Choroid plexus epithelial cell (primary cell): Measurements from ENCODE around the gene PDZRN3.

Experiments used
- DNase-seq: peaks from one replicate; pipeline ENCODE4 v3.0.0-alpha.2; 2010; ENCODE audit warnings: low read depth
- H3K4me3 ChIP-seq: 2 replicates; pipeline ENCODE4 v1.5.1; 2011; ENCODE audit warnings: low read depth, mild to moderate bottlenecking, control low read depth, low read length, moderate library complexity
- TF ChIP-seq, protein P1 (sequence below): conservative IDR thresholded peaks from 2 replicates; pipeline ENCODE4 v1.5.1; 2011; ENCODE audit warnings: low read depth, mild to moderate bottlenecking, control low read depth, inconsistent platforms, low read length, moderate library complexity

The PDZRN3 gene

DNA sequence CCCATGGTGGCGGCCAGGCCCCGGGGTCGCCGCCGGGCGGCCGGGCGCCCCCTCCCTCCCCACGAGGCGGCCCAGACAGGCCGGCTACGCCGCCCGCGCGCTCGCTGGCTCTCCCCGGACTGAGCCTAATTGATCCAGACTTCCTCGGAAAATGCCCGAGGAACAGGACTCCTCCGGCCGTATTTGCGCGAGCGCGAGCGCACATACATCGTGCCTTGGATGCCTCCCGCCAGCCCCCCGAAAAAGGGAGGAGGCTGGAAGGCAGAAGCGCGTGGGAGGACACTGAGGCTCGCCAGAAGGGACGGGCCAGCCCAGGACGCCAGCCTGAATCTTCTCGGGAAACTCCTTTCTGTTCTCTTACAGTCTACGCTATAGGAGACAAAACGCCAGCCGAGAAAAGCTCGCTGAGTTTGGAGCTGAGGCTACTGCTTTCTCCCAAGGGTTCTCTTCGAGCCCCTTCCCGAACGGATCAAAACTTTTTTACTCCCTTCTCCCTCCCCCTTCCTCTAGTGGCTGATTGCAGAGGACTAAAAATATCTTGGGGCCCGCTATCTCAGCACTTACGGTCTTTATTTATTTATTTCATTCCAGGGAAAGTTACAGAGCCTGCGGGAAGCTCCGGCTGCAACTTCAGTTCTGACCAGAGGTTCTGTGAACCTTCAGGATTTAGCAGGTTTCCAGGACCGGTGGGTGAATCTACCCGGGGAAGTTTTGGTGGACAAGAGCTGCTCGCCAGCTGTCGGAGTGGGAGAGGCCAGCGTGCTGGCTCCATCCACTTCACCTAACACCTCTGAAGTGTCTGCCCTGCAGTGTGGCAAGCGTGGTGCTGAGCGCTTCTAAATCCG, at the start of gene PDZRN3:
PDZRN3 (minus strand) TSS at position 121 of the 845 bp plus-strand sequence.
- peak; percentile 63 for DNase-seq
- peak within 1 kb of the TSS; percentile 63 for H3K4me3 ChIP-seq
- TF ChIP-seq, protein P1, sequence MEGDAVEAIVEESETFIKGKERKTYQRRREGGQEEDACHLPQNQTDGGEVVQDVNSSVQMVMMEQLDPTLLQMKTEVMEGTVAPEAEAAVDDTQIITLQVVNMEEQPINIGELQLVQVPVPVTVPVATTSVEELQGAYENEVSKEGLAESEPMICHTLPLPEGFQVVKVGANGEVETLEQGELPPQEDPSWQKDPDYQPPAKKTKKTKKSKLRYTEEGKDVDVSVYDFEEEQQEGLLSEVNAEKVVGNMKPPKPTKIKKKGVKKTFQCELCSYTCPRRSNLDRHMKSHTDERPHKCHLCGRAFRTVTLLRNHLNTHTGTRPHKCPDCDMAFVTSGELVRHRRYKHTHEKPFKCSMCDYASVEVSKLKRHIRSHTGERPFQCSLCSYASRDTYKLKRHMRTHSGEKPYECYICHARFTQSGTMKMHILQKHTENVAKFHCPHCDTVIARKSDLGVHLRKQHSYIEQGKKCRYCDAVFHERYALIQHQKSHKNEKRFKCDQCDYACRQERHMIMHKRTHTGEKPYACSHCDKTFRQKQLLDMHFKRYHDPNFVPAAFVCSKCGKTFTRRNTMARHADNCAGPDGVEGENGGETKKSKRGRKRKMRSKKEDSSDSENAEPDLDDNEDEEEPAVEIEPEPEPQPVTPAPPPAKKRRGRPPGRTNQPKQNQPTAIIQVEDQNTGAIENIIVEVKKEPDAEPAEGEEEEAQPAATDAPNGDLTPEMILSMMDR: no peak

DNA sequence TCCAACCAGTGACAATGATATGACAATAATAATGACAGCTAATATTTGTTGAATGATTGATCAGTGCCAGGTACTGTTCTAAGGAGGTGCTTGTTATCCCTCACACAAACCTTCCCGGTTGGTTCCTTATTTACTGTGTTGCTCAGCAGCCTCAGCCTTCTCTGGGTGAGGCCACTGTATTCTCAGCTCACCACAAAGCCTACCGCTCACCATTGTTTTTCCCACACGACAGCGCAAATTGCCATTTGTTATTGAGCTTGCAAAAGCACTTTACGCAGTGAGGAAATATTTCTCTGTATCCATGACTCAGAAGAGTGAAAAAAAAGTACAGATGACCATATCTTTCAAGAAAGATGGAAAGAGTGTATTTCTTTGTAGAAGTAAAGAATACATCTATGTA, 49.5 kb upstream of the PDZRN3 start:
- no peak overlapping the region for H3K4me3 ChIP-seq
- TF ChIP-seq, protein P1: no peak
- peak; percentile 33 for DNase-seq

DNA sequence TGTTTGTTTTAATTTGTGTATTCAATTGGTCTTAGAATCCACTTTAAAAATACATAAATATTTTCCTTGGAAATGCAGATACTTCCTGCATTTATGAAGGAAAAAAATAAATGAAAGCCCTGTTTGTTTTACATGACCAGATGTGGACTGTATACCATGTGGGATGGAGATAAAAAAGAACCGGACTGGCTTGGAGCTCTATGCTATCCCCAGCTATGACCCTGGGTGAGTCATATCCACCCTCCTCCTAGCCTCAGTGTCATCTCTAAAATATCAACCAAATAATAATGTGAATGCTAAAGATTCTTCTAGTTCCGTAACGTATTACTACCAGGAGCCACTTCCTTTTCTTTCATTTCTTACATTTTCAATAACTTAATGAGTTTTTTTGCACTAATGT, 44.5 kb upstream of the PDZRN3 start:
- TF ChIP-seq, protein P1: no peak
- DNase-seq: peak; percentile 68
- no peak overlapping the region for H3K4me3 ChIP-seq

DNA sequence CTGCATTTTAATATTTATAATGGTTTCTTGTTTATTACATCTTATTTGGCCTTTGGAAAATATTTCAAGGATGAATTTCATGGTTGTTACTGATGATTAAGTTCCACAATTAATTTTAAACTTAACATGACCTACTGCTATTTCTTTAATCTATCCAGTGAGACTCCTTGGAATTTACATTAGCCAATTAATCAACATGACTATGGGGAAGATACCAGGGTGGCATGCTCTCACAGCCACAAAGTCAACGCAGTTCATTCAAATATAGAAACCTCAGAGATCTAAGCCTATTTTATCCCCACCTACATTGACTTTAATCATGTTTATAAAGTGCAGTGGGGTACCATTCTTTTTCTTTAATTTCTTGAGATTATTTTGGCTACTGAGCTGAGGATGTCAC, 43.6 kb upstream of the PDZRN3 start:
- no peak overlapping the region for H3K4me3 ChIP-seq
- DNase-seq: no peak
- TF ChIP-seq, protein P1: no peak

DNA sequence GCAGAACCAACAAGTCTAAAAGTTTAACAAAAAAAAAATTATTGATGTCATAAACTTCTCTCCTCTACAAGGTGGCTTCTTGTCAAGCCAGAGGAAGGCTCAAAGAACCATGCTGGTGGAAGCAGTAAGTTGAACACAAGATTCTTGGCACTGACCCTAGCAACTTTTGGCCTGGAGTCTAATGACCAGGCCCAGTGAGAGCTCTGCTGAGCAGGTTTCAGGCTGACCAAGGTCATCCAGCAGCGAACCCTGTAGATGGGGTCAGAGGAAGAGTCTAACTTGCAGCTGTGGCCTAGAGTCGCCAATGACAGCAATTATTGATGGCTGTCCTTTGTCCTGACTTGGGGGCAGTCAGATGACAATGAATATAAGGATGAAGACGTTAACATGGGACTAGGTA, 43.1 kb upstream of the PDZRN3 start:
- no peak for DNase-seq
- TF ChIP-seq, protein P1: no peak

DNA sequence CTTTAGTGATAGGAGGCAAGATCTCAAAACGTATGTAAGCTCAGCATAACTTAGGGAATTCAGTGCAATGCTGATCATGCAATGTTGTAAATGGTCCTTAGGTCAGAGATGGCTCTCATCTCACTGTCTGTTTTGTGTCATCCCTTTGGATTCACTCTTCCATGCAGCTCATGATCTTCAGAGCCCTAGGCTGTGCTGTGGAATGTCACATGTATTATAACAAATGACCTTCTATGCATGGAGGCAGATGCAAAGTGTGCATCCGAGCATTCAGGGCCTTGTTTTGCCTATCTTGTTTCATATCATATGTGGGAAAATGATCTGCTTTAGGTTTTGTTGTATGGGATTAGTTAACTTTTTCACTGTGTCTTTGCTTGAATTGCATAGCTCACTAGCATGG, 40.5 kb upstream of the PDZRN3 start:
- TF ChIP-seq, protein P1: no peak
- H3K4me3 ChIP-seq: no peak overlapping the region

More for the DNA sequence above, 43.1 kb upstream of the PDZRN3 start:
- H3K4me3 ChIP-seq: no peak overlapping the region

DNA sequence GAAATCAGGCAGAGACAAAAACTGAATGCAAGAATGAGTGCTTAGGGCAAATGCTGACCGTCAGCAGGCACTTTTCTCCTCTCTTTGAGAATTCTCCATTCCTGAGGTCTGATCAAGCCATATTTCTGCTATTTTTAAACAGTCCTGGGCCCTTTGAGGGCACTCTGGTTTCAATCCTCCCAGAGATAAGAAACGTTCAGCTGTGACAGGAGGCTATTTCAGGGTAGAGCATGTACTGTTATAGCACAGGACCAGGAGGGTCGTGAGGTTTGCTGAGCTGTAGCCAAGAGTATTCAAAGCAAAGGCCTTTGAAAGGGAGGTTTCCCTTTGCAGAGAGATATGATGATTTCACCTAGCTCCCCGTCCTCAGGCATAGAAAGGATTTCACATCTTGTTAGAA, 39.6 kb upstream of the PDZRN3 start:
- TF ChIP-seq, protein P1: no peak
- H3K4me3 ChIP-seq: no peak overlapping the region
- no peak for DNase-seq

More for the DNA sequence above, 40.5 kb upstream of the PDZRN3 start:
- DNase-seq: no peak
